ENCODE measurements around the gene AQP10.
"Not testable (repeated sequence)": the region's sequence is repeated elsewhere in the genome, so short reads cannot be mapped to it uniquely, and the experiment has no call there.

The AQP10 gene, protein sequence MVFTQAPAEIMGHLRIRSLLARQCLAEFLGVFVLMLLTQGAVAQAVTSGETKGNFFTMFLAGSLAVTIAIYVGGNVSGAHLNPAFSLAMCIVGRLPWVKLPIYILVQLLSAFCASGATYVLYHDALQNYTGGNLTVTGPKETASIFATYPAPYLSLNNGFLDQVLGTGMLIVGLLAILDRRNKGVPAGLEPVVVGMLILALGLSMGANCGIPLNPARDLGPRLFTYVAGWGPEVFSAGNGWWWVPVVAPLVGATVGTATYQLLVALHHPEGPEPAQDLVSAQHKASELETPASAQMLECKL

DNA sequence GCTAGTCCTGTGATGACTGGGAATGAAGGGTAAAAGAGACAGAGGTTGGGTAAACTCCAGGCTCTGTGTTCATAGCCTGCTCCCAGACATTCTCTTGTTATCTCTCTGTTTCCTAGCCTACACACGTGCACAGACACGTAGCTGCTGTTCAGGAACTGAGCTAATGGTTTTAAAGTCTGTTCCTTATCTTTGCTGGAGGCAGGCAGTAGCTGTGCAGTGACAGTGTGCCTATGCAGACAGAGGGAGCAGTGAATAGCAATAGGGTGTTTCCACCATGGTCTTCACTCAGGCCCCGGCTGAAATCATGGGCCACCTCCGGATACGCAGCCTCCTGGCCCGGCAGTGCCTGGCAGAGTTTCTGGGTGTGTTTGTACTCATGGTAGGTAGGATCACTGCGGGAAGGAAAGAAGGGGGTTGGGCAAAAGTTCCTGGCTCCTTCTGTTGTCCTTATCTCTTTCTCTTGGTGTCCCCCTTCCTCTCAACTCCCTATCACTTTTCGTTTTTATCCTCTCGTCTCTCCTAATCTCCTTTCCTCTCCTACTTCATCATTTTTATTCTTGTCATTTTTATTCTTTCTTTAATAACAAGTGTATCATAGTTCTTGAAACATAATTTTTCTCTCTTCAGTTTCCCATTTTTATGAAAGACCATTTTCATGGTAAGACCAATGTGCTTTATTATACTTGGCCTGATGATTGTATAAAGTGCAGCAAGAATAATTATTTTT, at the start of gene AQP10:
Gene AQP10, plus strand, starts transcription at position 212 of the 727 bp plus-strand sequence. Its CDS starts 63 bp downstream, at position 275.
- DNase-seq: no peak

DNA sequence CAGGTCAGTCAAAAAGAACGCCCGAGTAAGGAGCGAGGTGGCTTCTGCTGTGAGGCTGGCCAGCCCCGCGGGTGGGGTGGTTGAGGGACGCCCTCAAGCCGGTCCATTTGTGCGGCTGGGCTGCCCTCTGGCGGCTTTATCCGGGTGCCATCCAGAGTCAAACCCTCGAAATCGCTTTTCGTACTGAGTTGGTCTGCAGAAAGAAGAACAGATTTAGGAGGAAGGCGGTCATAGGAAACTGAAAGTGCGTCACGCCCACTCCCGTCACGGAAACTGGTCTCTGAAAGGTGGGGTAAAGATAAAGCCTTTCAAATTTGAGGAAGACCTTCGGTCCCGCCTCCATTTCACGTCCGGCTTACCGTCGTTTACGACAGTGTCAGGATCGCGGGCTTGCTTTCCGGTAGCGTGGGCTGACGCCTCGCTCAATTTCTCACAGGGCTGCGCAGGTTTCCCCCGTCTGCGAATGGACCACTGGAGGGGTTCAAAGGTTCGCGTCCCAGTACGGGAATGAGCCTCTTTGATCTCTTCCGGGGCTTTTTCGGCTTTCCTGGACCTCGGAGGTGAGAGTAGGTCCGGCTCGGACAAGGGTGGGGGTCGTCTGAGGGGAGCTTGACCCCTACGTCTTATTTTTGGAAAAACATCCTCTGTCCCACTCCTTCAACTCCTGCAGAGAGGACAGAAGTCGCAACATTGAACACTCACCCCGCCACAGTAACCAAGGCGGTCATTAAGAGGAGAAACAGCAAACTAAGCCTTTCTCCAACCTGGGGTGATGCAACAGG, 48.5 kb upstream of the AQP10 start, which contains the start of gene HAX1:
Gene HAX1, plus strand, starts transcription at position 413 of the 782 bp plus-strand sequence. Its CDS starts 95 bp downstream, at position 508.
- DNase-seq: peak; percentile 99

DNA sequence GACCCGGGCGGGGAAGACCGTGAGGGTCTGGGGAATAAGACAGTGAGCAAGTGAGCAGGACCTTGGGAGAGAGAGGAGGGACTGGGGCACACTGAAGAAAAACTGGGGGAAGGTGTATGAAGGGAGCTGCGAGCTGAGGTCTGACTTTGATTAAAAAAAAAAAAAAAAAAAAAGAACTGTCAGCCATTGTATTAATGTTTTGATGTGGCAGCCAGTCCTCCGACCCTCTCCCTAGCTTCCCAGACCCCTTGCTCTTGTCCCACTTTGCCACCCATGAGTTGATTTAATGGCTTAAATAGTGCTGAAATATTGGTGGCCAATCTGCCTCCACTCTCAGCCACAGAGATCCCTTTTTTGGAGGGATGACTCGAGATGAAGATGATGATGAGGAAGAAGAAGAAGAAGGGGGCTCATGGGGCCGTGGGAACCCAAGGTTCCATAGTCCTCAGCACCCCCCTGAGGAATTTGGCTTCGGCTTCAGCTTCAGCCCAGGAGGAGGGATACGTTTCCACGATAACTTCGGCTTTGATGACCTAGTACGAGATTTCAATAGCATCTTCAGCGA, 47.8 kb upstream of the AQP10 start:
- DNase-seq: no peak

DNA sequence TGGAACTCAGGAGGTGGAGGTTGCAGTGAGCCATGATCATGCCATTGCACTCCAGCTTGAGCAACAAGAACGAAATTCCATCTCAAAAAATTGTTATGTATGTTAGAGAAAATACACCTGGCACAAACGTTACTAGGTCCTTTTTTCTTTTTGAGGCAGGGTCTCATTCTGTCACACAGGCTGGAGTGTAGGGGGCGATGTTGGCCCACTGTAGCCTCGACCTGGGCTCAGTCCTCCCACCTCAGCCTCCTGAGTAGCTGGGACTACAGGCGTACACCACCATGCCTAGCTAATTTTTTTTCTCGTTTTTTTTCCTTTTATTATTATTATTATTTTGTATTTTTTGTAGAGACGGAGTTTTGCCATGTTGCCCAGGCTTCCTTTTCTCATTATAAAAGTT, 44.1 kb upstream of the AQP10 start:
- DNase-seq: no peak

DNA sequence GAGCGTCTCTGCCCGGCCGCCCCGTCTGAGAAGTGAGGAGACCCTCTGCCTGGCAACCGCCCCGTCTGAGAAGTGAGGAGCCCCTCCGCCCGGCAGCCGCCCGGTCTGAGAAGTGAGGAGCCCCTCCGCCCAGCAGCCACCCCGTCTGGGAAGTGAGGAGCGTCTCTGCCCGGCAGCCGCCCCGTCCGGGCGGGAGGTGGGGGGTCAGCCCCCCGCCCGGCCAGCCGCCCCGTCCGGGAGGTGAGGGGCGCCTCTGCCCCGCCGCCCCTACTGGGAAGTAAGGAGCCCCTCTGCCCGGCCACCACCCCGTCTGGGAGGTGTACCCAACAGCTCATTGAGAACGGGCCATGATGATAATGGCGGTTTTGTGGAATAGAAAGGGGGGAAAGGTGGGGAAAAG, 33.3 kb upstream of the AQP10 start:
- not testable (repeated sequence) for DNase-seq

DNA sequence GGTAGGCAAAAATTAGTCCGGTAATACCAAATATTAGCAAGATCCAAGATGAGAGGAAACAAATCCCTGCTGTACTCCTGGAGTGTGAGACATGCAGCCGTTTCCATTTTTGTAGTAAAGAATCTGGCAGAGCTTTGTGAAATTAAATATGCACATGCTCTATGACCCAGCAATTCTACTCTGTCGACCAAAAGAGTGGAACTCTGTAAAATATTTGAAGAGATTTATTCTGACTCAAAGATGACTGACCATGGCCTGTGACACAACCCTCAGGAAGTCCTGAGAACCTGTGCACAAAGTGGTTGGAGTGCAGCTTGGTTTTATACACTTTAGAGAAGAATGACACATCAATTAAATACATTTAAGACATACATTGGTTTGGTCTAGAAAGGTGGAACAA, 32.2 kb upstream of the AQP10 start:
- no peak for DNase-seq

DNA sequence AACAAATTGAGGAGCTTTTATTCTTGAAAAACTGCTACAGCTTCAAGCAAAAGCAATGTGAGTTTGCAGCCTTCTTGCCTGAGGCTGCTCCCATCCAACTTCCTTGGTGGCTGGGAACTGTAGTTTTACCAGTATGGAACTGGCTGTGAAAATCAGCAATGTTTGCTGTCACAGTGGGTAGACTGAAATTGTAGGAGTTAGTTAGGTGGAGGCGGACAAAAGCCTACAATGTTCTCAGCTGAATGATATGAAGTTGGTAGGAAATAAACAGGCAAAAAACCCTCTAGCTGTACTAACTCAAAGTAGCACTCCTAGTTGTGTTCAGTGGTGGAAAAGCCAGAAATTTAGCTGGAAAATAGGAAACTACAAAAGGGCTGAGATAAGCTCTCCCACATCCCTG, 30.0 kb upstream of the AQP10 start:
- DNase-seq: no peak

DNA sequence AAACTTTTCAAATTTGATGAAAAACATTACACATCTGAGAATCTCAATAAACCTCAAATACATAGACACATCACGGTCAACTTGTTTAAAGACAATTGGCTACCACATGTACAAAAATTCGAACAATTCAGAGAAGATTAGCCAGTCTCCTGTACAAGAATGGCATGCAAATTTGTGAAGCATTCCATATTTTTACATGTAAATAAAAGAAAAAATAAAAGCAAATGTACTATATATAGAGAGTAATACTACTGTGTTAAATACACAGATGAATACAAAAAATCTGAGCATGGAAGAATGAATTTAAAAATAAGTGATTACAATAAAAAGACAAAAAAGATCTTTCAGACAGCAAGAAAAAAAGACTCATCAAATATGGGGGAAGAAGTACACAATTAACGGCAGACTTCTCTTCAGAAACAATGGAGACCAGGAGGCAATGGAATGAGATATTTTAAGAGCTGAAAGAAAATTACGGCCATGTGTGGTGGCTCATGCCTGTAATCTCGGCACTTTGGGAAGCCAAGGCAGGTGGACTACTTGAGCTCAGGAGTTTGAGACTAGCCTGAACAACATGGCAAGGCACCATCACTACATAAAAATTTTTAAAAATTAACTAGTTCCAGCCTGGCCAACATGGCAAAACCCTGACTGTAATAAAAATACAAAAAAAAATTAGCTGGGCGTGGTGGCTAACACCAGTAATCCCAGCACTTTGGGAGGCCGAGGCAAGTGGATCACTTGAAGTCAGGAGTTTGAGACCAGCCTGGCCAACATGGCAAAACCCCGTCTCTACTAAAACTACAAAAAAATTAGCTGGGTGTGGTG, 25.3 kb upstream of the AQP10 start:
- no peak for DNase-seq

DNA sequence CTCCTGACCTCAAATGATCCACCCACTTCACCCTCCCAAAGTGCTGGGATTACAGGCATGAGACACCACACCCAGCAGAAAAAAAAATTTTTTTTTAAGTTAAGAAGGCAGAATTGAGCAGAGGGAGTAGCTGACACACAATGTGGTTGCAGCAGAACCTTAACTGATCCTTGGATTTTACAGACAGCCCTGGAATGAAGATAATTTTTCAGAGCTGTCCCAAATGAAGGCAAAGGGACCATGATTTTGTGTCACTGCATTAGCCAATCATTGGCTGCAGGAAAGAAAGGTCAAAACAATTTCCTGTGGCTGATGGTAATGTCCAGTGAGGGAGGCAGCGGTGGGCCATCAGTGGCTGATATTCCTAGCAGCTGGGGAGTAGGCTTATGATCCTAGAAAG, 19.3 kb upstream of the AQP10 start:
- DNase-seq: no peak

DNA sequence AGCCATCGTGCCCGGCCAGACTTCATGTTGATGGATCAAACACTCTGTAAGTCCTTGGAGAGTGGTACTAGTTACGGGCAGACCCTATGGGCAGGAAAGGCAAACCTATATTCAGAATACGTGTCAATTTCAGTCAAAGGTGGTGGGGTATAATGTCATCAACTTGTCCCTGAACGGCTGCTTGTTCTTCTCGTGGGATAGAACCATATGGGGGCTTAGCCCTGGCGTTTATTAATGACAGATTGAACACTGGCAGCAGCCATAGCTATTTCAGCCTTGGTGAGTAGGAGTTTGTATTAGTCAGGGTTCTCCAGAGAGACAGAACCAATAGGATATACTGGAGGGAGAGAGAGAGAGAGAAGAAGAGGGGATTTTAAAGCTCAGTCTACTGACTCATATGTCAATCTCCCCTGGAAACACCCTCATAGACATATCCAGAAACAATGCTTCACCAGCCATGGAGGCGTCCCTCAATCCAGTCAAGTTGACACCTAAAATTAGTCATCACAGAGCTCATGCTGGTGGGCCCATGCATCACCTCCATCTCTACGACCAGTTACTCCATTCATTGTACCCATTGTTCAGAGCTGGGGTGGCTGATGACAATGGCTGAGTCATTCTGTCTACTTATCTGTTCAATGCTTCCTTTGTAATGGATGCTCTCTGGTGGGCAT, 16.1 kb upstream of the AQP10 start:
- no peak for DNase-seq

DNA sequence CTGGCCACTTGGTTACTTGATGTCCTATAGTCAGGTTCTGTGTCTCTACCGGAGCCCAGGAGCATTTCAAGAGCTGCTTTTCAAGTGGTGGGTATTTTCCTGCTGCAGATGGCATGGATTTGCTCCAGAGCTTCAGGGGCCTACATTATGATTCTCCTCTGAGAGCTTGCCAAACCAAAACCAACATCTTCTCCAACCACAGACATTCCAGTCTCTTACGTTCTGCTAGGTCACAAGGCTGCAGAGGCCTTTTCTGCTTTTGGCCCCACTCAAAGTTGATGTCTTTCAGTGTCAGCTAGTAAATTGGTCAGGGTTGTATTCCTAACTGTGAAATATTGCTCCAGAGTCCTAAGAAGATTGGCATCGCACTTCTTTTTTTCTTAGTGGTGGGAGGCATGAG, 14.7 kb upstream of the AQP10 start:
- no peak for DNase-seq

DNA sequence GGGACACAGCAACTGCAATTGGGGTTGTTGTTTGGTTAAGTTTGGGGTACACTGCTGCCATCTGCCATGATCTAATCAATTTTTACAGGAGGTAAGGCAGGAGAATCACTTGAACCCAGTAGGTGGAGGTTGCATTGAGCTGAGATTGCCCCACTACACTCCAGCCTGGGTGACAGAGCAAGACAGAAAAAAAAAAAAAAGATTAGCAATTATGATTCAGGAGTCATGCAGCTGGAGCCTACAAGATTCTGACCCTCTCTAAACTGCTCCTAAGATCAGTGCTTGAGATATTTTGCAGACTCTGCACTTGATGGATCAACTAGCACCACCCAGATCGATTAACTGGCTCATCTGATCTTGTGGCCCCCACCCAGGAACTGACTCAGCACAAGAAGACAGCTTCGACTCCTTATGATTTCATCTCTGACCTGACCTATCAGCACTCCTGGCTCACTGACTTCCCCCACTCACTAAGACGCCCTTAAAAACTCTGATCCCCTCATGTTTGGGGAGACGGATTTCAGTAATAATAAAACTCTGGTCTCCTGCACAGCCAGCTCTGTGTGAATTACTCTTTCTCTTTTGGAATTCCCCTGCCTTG, 13.1 kb upstream of the AQP10 start:
- DNase-seq: not testable (repeated sequence)

DNA sequence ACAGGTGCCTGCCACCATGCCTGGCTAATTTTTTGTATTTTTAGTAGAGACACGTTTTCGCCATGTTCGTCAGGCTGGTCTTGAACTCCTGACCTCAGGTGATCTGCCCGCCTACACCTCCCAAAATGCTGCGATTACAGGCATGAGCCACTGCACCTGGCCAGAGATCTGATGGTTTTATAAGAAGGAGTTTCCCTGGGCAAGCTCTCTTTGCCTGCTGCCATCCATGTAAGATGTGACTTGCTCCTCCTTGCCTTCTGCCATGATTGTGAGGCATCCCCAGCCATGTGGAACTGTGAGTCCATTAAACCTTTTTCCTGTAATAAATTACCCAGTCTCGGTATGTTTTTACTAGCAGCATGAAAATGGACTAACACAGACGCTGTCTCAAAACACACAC, 11.8 kb upstream of the AQP10 start:
- not testable (repeated sequence) for DNase-seq

DNA sequence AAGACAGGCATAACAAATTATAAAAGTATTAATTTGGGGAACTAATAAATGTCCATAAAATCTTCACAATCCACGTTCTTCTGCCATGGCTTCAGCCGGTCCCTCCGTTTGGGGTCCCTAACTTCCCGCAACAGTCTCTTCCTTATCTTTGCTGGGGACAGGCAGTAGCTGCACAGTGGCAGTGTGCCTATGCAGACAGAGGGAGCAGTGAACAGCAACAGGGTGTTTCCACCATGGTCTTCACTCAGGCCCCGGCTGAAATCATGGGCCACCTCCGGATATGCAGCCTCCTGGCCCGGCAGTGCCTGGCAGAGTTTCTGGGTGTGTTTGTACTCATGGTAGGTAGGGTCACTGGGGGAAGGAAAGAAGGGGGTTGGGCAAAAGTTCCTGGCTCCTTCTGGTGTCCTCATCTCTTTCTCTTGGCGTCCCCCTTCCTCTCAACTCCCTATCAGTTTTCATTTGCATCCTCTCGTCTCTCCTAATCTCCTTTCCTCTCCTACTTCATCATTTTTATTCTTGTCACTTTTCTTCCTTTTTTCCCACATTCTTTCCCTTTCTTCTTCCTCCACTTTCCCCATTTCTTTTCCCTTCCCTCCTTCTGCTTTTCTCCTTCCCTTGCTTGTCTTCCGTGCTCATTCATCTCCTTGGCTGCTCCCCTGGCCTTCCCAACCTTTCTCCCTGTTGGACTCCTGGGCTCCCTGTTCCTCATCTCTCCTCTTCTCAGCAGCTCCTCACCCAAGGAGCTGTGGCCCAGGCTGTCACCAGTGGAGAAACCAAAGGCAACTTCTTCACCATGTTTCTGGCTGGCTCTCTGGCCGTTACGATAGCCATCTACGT, 8.4 kb upstream of the AQP10 start:
- not testable (repeated sequence) for DNase-seq

DNA sequence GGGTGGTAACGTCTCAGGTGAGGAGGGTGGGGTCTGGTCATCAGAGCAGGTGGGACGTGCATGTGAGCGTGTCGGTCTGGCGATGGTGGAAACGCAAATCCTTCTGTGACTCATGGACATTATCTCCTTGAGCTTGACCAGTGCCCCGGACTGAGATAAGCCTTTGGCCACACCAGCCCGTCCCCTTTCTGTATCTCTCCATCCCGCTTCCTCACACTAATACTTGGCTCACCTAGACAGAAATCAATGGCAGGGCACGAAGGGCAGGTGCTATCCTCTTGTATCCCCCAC, 7.9 kb upstream of the AQP10 start:
- DNase-seq: no peak

DNA sequence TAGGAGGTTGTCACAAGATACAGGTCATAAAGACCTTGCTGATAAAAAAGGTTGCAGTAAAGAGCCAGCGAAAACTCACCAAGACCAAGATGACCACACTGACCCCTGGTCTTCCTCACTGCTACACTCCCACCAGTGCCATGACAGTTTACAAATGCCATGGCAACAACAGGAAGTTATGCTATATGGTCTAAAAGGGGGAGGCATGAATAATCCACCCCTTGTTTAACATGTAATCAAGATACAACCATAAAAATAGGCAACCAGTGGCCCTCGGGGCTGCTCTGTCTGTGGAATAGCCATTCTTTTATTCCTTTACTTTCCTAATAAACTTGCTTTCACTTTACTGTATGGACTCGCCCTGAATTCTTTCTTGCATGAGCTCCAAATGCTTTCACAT, 6.7 kb upstream of the AQP10 start:
- DNase-seq: not testable (repeated sequence)

DNA sequence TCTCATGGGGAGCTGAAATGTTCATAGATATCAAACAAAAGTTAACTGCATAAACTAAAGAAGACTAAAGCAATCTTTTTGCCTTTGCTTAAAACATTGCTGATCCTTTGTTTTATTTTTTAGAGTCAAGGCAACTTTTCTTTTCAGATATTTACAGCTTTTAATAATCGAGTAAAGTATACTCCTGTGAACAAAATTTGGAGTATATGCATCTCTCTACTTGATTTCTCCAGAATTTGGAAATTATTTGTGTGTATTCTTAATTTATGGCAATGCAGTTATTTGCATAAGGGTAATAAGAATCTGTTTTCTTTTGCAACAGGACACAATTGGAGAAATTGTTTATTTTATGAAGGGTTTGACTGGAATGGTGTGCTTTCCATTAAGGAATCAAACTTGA, 4.2 kb upstream of the AQP10 start:
- no peak for DNase-seq

DNA sequence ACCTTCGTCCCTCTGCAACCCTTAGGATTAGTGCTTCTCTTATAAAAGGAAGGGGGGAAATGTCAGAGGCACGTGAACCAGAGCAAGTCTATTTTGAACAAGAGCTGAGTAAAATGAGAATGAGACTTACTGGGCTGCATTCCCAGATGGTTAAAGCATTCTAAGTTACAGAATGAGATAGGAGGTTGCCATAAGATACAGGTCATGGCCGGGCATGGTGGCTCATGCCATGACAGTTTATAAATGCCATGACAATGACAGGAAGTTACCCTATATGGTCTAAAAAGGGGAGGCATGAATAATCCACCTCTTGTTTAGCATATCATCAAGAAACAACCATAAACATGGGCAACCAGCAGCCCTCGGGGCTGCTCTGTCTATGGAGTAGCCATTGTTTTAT, 2.5 kb upstream of the AQP10 start:
- no peak for DNase-seq

DNA sequence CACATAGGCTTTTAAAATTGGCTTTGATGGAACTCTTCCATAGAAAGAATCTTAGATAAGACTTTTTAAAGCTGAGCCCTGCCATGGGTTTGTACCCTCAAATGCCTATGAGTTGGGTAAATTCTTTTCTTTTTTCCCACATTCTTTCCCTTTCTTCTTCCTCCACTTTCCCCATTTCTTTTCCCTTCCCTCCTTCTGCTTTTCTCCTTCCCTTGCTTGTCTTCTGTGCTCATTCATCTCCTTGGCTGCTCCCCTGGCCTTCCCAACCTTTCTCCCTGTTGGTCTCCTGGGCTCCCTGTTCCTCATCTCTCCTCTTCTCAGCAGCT, 679 bp downstream of the AQP10 start:
- DNase-seq: not testable (repeated sequence)

DNA sequence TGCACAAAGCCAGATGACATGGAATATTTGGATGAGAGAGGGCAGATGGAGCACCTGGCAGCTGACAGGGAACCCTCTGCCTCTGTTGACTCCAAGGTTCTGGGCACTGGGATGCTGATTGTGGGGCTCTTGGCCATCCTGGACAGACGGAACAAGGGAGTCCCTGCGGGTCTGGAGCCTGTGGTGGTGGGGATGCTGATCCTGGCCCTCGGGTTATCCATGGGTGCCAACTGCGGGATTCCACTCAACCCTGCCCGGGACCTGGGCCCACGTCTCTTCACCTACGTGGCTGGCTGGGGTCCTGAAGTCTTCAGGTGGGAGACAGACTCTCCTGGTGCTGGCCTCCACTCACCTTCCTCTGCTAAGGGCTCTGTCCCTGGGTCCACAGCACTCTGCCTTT, 2.6 kb downstream of the AQP10 start:
- DNase-seq: no peak

DNA sequence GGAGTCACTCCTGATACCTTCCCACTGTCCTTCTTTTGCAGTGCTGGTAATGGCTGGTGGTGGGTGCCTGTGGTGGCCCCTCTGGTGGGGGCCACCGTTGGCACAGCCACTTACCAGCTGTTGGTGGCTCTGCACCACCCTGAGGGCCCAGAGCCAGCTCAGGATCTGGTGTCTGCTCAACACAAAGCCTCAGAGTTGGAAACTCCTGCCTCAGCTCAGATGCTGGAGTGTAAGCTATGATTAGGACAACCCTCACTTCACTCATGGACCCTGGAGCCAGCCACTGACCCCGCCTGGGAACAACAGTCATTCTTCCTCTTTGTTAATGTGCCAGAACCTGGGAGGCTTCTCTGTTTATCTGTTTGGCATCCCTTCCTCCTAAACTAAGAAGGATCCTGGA, 3.3 kb downstream of the AQP10 start:
- no peak for DNase-seq

Measured in KG1 (cell line).